ENCODE data around the gene PIEZO1.

DNA sequence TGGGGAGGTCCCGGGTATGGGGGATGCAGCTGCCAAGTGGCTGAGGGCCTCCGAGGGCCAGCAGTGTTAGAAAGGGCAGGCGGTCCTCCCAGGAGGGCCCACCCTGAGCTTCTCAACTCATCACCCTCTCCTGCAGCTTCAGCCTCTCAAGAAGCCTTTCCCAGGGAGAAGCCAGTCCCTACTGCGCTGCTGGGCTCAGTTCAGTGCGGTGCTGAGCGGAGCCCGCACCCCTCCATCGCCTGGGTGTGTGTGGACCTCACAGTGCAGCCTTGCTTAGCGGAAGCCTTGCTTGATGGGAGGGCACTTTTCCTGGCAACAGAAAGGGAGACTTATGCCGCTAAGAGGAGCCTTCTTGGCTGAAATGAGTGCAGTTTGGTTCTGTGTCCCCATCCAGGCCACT is 30.2 kb upstream of the PIEZO1 start:
- TF ChIP-seq, protein P1, sequence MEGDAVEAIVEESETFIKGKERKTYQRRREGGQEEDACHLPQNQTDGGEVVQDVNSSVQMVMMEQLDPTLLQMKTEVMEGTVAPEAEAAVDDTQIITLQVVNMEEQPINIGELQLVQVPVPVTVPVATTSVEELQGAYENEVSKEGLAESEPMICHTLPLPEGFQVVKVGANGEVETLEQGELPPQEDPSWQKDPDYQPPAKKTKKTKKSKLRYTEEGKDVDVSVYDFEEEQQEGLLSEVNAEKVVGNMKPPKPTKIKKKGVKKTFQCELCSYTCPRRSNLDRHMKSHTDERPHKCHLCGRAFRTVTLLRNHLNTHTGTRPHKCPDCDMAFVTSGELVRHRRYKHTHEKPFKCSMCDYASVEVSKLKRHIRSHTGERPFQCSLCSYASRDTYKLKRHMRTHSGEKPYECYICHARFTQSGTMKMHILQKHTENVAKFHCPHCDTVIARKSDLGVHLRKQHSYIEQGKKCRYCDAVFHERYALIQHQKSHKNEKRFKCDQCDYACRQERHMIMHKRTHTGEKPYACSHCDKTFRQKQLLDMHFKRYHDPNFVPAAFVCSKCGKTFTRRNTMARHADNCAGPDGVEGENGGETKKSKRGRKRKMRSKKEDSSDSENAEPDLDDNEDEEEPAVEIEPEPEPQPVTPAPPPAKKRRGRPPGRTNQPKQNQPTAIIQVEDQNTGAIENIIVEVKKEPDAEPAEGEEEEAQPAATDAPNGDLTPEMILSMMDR (IDR thresholded peaks at IDR 0.05), result no peak
- TF ChIP-seq POLR2A (IDR thresholded peaks at IDR 0.05), result no peak
